Sciatic nerve (tissue), 2 donors: Measurements from ENCODE around the gene CIT. TPM values are rescaled to one million over a fixed set of nuclear protein-coding genes. Genes with fewer than 3 reads are reported as not detected.

Source experiments
- ATAC-seq: fragments of 200-7000 bp; cut with Tn5 transposase; one replicate; pipeline ENCODE4 v1.9.1; 2020; ENCODE audit warnings: mild to moderate bottlenecking, moderate library complexity
- DNase-seq: peaks from one replicate; pipeline ENCODE4 v3.0.0-alpha.2; 2020; ENCODE audit warnings: low spot score
- intact Hi-C: fragments of 100-400 bp; cut with DNase I; formaldehyde crosslinking; loops from one replicate; pipeline ENCODE4 v1.14.2; 2022
- total RNA-seq: library from RNA; stranded (reverse); fragmentation: NEBNext Ultra II Directional; extraction: Animal tissue kit (Norgen Biotek cat#: 25700); gene quantifications from one replicate; pipeline ENCODE4 v1.2.1, GENCODE V29; 2021
- donor health status: DM: no; HTN: no; CAD: no.
- donor health status: DM: no; HTN: no; CAD: no.

The CIT gene
- total RNA-seq, 1 donor from 2014 or later, result 42.7 TPM

DNA sequence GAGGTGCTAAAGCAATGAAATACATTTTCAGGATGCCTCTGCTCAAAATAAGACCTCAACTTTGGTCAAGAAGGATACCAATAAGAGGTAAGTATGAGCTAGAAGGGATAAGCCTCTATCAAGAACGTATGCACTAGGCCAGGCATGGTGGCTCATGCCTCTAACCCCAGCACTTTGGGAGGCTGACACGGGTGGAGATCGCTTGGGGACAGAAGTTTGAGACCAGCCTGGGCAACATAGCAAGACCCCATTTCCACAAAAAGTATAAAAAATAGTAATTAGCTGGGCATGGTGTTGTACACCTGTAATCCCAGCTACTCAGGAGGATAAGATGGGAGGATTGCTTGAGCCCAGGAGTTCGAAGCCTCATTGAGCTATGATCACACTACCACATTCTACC is 114.5 kb downstream of the CIT start:
- ATAC-seq (no peak), DNase-seq (no peak)
- intact Hi-C loops, result no loop called here

DNA sequence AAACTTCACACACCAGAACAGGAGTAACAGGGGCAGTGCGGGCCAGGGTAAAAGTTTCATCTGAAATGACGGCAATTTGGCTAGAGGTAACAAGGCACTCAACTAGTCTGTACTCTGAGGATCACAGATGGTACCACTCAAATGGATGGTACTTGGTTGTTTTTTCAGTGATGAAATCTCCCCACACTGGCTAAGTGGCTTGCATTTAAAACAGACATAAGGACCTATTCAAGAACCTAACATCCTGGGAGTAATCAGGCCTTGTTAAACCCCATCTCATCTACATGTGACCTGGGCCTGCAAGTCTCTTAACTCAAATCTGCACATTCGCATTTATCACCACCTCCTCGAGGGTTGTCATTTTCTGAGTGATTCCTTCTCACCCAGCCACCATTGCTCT is 118.4 kb downstream of the CIT start:
- ATAC-seq (no peak), DNase-seq (no peak)
- intact Hi-C loops, result no loop called here

DNA sequence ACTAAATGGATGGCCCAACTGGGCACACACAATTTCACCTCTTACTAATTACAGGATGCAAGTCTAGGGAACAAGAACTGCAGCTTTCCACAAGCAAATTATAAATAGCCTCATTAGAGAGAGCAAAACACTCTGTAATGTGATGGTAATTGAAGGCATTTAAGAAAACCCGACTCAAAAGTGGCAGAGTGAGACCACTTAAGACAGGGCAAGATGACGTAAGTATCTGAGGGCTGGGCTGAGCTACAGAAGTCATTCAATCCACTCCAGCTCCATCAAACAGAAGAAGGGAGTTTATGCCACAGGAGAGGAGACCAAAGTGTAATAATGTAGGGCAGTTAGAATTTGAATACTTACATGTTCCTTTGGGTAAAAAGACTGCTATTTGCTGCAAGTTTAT is 118.9 kb downstream of the CIT start:
- ATAC-seq (no peak), DNase-seq (no peak)
- intact Hi-C loops, result no loop called here

DNA sequence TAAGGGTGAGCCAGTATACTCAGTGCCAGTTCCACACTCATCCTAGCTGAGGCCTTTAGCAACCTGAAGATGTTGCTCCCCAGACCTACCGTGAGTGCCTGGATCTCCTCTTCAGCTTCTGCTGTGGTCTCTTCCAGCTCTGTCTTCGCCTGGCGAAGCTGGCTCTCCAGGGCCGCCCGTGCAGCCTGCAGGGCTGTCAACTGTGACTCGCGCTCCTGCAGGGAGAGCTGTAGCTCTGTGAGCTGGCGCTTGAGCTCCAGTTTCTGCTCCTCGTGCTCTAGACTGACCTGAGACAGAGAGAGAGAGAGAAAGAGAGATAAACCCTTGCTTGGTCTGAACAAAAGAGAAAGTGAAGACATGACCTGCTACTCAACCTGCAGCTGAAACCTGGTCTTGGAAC is 125.2 kb downstream of the CIT start:
- ATAC-seq (no peak), DNase-seq (no peak)
- intact Hi-C loops, result no loop called here

DNA sequence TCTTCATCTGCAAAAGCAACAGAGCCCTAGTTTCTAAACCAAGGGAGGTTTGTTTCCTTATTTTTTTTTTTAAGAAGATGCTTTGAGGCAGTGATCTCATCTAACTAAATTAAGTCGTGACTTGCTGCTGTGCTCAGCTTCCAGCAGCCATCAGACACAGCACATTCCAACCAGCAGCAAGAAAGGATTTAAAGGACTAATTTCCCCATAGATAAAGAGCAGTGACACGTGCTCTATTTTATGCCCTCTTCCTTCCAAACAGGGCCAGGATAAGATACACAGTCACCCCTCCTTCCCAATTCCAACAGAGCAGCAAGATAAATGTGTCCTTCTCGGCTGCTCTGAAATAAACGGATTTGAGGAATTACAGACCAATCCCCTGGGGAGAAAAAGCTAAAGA is 127.5 kb downstream of the CIT start:
- intact Hi-C loops, result no loop called here
- ATAC-seq, result no peak
- DNase-seq, result no peak

DNA sequence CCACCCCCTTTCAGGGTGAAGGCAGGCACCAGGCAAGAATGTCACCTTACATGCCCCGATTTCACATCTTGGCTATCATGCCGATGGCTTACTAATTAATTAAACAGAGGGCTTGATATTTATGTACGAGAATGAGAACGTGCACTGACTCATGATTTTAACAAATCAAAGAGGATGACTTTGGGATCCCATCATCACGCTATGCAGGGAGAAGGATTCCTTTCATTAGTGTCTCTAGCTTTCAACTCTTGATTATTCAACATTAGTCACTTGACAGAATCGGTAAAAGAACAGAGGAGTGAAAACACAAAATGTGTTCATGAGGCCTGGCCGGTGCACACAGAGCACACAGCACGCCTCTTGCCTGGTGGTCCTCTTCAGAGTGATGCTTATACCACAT is 128.6 kb downstream of the CIT start:
- intact Hi-C loops, result no loop called here
- ATAC-seq (no peak), DNase-seq (no peak)

DNA sequence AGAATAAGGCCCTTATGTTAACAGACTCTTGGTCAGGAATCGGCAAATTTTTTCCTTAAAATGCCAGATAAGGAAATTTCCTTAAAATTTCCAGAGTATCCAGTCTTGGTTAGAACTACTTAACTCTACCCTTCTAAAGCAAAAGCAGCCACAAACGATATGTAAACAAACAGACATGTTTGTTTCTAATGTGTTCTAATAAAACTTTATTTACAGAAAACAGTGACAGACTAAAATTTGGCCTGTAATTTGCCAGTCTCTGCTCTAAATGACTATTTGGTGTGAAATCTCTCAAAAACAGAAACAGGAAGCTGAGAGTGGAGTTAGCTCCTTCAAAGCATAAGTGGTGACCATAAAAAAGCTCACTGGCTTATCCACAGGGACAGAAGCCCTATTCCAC is 131.0 kb downstream of the CIT start:
- DNase-seq (no peak), ATAC-seq (no peak)
- intact Hi-C loops, result no loop called here

DNA sequence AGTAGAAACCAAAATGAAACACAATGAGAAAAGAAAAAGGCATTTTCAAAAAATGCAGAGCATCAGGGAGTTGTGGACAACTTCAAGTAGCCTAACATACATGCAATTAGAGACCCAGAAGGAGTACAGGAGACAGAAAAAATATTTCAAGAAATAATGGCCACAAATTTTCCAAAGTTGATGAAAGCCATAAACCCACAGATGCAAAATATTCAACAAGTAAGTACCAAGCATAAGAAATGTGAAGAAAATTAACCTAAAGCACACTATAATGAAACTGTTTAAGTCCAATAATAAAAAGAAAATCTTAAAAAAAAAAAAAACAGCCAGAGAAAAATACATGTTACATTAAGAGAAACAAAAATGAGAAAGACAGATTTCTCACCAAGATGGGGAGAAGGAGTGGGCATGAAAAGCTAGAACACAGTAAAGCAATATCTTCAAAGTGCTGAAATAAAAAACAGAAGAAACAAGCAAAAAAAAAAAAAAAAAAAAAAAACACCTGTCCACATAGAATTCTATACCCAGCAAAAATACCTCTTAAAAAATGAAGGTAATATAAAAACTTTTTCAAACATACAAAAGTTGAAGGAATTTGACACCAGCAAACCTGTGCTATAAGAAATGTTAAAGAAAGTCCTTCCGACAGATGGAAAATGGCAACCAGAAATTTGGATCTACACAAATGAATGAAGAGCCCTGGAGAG is 132.1 kb downstream of the CIT start:
- ATAC-seq, result no peak
- no peak for DNase-seq
- intact Hi-C loops, result no loop called here

DNA sequence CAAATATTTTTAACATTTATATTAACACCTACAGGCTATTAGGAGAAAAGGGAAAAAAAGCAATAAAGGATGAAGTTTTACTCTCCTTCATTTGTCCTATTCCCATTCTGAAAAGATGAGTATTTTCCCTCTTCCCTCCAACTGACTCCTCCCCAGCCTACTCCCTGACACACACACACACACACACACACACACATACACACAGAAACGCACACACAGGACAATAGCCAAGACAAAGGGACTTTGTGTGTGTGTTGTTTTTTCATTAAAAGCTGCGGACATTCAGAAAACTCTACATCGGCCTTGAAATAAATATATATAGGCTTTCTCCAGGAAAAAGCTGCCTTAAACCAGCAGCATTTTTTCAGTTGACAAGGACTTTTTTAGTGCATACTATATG is 134.4 kb downstream of the CIT start:
- intact Hi-C loops, result no loop called here
- ATAC-seq, result no peak

DNA sequence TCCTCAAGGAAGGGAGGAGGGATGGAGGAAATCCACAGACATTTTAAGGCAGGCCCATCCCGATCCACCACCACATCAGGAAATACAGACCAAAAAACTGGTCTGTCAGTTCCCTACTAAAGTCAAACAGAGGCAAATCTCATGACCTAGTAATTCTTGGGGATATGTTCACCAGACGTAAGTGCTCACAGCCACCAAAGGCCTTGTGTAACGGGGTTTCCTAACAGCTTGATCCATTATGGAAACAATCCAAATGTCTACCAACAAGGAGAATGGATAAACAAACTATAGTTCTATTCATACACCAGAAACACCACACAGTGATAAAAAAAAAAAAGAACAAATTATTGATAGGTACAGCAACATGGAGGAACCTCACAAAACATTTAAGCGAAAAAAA is 136.3 kb downstream of the CIT start:
- DNase-seq (no peak), ATAC-seq (no peak)
- intact Hi-C loops, result no loop called here

More for the DNA sequence above, 134.4 kb downstream of the CIT start:
- no peak for DNase-seq

DNA sequence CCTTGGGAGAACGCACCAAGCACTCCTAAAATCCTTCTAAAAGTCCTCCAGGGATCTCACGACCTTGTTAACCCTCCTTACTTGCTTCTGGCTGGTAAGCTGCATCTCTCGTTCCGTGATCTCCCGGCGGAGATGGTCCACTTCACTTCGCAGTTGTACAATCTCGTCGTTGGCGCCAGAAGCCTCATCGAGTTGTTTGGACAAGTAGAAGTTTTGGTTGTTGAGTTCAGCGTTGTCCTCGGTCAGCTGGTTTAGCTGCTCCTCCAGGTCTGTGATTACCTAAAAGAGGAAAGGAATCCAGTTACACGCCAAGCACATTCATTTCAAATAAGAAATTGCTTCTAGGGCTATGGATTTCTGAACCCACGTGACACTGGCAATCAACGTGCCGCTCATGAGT is 142.0 kb downstream of the CIT start:
- DNase-seq, result no peak
- intact Hi-C loops, result no loop called here

DNA sequence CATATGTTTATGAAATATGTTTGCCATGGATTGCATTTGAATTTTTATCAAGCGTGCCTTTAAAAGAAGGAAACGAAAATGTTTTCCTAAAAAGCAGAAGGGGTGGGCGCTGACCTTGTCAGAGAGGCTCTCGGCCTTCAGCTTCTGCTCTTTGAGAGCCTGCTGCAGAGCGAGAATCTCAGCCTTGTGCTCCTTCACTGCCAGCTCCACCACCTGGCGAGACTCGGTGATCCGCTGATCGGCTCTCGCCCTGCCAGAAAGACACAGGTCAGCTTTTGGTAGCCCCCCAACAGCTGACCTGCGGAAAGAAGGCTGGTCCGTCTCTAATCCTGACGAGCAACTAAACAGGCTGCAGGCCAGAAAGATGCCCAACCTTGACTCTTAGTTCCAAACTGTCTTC is 146.7 kb downstream of the CIT start:
- DNase-seq (no peak), ATAC-seq (no peak)
- intact Hi-C loops, result no loop called here

More for the DNA sequence above, 142.0 kb downstream of the CIT start:
- no peak for ATAC-seq

DNA sequence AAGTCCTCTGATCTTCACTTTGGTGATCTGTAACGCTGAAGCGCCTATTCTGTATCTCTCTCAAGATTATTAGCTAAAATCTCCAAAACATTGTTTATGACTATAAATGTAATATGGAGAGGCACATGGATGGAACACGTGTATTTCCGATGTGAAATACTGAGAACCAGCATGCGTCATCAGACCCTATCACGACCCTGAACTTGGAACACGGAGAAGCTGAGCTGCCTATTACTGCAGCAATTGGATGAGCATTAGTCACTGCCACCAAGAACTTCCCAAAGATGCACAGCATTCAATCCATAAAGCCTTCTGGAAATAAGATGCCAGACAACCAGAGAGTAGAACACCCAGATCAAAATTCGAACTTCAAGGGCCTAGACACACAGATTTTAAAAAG is 147.2 kb downstream of the CIT start:
- no peak for DNase-seq
- ATAC-seq, result no peak
- intact Hi-C loops, result no loop called here

DNA sequence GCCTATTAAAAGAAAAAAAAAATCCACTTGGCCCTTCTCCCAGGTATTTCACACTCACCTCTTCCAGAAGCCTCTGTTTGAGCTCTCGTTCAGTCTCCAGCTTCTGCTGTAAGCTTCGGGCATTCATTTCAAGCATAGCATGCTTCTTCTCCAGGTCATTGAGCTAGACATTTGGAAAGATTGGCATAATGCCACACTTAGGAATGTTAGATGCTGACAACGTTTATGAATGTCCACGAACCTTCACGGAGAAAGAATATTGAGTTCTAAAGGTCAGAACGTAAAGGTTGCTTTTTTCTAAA is 148.7 kb downstream of the CIT start:
- intact Hi-C loops, result no loop called here
- DNase-seq (no peak), ATAC-seq (no peak)

DNA sequence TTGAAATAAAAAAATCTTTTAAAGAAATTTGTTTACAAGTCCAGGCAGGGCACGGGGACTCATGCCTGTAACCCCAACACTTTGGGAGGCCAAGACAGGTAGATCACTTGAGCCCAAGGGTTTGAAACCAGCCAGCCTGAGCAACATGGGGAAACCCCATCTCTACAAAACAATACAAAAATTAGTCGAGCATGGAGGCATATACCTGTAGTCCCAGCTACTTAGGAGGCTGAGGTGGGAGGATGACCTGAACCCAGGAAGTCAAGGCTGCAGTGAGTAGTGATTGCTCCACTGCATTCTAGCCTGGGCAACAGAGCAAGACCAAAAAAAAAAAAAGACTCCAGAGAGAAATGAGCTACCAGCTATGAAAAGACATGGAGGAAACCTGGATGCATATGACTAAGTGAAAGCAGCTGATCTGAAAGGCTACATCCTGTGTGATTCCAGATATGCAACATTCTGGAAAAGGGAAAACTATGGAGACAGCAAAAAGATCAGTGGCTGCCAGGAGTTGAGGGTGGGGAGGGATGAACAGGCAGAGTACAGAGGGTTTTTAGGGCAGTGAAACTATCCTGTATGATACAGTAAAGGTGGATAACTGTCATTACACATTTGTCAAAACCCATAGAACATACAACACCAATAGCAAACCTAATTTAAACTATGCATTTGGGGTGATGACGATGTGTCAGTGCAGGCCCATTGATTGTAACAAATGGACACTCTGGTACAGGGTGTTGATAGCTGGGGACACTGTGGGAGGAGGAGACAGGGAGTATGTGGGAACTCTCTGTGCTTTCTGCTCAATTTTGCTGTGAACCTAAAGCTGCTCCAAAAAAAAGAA is 149.3 kb downstream of the CIT start:
- DNase-seq, result no peak
- ATAC-seq, result no peak
- intact Hi-C loops, result no loop called here

DNA sequence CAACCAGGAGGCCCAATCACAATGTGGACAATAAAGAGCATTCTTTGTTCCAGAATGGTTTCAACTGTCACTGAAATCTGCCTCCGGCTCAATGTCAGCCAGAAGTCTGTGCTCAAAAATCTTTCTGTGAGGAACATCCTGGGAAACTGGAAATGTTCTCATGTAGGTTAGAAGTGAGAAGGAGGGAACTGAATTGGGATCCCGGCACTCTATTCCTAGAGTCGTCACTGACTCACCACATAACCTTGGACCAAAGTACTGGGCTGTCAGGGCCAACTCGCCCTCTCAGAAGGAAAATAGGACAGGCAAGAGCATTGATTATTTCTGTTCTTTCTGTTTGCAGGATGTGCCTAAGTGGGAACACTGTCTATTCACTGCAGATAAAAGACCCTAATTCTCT is 151.6 kb downstream of the CIT start:
- no peak for ATAC-seq
- intact Hi-C loops, result no loop called here
- no peak for DNase-seq

DNA sequence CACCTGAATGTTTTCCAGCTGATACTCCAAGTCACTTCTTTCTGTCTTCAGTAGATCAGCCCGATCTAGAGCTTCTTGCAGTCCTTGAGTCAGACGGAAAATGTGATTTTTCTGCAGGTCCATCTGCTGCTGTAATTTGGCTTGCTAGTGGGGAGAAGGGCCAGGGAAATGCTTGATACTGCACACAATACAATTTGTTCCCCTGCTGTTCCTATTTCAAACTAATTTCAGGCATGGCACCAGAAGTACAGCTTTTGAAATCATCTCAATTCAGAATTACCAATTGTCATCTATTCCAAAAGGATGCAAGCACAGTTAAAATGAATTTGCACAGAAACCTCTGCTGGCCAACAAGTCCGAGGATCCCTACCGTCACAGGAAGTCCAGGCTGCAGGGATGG is 155.8 kb downstream of the CIT start:
- intact Hi-C loops, result no loop called here
- no peak for ATAC-seq
- DNase-seq, result no peak

DNA sequence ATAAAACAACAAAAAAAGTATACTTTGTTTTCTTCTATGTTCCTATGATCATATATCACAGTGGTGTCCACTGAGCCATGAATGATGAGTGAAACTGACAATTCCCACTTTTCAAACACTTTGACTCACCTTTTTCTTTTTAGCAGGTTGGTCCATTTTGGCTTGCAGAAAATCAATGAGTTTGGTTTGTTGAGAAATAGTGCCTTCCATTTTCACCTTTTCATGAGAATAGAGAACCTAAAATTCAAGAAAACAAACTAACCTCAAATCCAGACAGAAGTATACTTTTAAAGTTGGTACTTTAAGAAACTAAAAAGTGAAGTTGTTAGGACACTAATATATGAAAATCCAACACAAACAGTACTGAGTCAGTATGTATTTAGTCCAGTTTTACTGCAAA is 156.8 kb downstream of the CIT start:
- DNase-seq (no peak), ATAC-seq (no peak)
- intact Hi-C loops, result no loop called here

DNA sequence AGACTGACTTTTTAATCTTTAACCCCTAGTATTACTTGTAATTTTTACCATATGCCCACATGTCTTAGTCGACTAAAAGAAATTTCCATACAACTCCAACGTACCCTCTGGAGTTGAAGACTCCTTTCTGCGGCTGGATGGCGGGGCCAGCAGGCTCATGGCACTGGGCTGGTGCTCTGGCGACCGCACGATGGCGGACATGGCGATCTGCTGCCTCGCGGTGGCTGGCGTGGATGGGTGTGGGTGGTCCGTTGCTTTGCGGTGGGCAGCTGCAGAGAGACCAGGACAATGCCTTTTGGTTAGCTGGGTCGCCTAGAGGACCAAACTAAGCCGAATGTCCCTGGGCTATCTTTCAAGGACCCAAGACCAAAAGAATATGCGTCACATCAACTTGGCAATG is 159.0 kb downstream of the CIT start:
- ATAC-seq, result no peak
- intact Hi-C loops, result no loop called here
- DNase-seq, result no peak

DNA sequence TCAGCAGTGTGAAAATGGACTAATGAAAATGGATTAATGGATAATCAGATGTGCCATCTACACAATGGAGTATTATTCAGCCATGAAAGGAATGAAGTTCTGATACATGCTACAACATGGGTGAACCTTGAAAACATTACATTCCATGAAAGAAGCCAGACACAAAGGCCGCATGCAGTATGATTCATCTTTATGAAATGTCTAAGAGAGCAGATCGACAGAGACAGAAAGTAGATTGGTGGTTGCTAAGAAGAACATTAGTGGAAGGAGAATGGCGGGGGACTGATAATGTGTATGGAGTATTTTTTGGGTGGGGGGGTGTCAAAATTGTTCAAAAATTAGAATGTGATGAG is 161.9 kb downstream of the CIT start:
- intact Hi-C loops, result no loop called here
- DNase-seq (no peak), ATAC-seq (no peak)

DNA sequence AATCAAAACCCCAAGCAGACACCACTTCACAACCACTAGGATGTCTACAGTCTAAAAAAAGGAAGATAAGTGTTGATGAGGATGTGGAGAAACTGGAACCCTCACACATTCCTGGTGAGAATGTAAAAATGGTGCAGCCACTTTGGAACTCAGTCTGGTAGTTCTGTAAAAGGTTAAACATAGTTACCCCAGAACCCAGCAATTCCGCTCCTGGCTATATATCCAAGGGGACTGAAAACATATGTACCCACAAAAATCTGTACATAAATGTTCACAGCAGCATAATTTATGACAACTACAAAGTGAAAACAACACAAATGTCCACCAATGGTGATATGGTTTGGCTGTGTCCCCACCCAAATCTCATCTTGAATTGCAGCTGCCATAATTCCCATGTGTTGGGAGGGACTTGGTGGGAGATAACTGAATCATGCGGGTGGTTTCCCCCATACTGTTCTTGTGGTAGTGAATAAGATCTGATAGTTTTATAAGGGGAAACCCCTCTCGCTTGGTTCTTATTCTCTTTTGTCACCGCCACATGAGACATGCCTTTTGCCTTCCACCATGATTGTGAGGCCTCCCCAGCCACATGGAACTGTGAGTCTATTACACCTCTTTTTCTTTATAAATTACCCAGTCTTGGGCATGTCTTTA is 162.4 kb downstream of the CIT start:
- DNase-seq (no peak), ATAC-seq (no peak)
- intact Hi-C loops, result no loop called here
